Activated CD8-positive, alpha-beta T cell treated with anti-CD3 and anti-CD28 coated beads for 36 hours (primary cell): ENCODE results near the gene EXPH5. TPM values are rescaled to one million over a fixed set of nuclear protein-coding genes. Genes with fewer than 3 reads are reported as not detected.

Experiments used
- ATAC-seq: fragments of 200-7000 bp; cut with Tn5 transposase; one replicate; pipeline ENCODE4 v1.10.0; 2021; ENCODE audit warnings: mild to moderate bottlenecking, moderate library complexity
- CTCF ChIA-PET: fragments of 350-600 bp; sonication (Branson Sonifier 250); formaldehyde crosslinking; loops from one replicate; lab custom pipeline; 2021; ENCODE audit warnings: antibody characterized with exemption; lab: Charles Lee
- POLR2A ChIA-PET: fragments of 350-600 bp; sonication (Branson Sonifier 250); formaldehyde crosslinking; loops from one replicate; lab custom pipeline; 2021; ENCODE audit warnings: antibody characterized with exemption; lab: Charles Lee
- DNase-seq: peaks from one replicate; pipeline ENCODE4 v3.0.0-alpha.2; 2020
- H3K27ac Mint-ChIP-seq: one replicate; pipeline ENCODE4 v1.8.0; 2021; ENCODE audit warnings: mild to moderate bottlenecking, mixed read lengths
- H3K27me3 Mint-ChIP-seq: one replicate; pipeline ENCODE4 v1.8.0; 2021; ENCODE audit warnings: mixed read lengths
- H3K36me3 Mint-ChIP-seq: one replicate; pipeline ENCODE4 v1.8.0; 2021; ENCODE audit warnings: low read depth, mixed read lengths
- H3K4me1 Mint-ChIP-seq: one replicate; pipeline ENCODE4 v1.8.0; 2021; ENCODE audit warnings: low read depth, mixed read lengths
- H3K4me3 Mint-ChIP-seq: one replicate; pipeline ENCODE4 v1.8.0; 2021; ENCODE audit warnings: mild to moderate bottlenecking, moderate library complexity, mixed read lengths
- H3K9me3 Mint-ChIP-seq: one replicate; pipeline ENCODE4 v1.8.0; 2021; ENCODE audit warnings: mixed read lengths
- intact Hi-C: fragments of 100-400 bp; cut with micrococcal nuclease; formaldehyde crosslinking; loops from one replicate; pipeline ENCODE4 v1.10.0; 2022
- total RNA-seq, 2 experiments: library from RNA; stranded (reverse); gene quantifications; one replicate each; pipeline ENCODE4 v1.2.3, GENCODE V29; 2021
- TF ChIP-seq, protein P1 (sequence below): fragments of 200-600 bp; IDR thresholded peaks from one replicate; pipeline ENCODE4 v1.8.0; 2022; ENCODE audit warnings: antibody characterized with exemption, mild to moderate bottlenecking

EXPH5 gene
- total RNA-seq, 2 experiments from 2014 or later: 2.9 to 4.1 TPM

DNA sequence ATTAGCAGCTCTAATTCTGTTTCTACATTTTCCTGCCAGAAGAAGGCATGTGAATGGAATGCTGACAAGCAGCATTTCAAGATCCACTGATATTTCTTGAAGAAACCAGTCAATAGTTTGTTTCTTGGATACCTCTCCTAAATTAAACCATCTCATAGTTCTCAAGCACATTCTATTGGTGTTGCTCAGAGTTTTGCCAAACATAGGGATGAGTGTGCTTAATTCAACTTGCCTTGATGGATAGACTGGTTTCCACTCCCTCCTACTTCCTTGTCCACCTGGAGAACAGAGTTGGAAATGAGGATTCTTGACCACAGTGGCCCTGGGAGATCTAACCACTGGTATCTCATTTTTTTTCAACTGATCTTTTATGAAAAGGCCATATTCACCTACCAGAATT is 41.5 kb upstream of the EXPH5 start:
- intact Hi-C loops: no loop called here
- no peak for DNase-seq
- Mint-ChIP-seq H3K4me1 (no peaks in the 10 kb centered on the region), H3K27ac (no peak overlapping the region), H3K36me3 (no peaks in the 10 kb centered on the region), H3K4me3 (no peak overlapping the region), H3K9me3 (no peaks in the 10 kb centered on the region), H3K27me3 (peaks cover 18% of the 10 kb centered on the region)
- TF ChIP-seq, protein P1, sequence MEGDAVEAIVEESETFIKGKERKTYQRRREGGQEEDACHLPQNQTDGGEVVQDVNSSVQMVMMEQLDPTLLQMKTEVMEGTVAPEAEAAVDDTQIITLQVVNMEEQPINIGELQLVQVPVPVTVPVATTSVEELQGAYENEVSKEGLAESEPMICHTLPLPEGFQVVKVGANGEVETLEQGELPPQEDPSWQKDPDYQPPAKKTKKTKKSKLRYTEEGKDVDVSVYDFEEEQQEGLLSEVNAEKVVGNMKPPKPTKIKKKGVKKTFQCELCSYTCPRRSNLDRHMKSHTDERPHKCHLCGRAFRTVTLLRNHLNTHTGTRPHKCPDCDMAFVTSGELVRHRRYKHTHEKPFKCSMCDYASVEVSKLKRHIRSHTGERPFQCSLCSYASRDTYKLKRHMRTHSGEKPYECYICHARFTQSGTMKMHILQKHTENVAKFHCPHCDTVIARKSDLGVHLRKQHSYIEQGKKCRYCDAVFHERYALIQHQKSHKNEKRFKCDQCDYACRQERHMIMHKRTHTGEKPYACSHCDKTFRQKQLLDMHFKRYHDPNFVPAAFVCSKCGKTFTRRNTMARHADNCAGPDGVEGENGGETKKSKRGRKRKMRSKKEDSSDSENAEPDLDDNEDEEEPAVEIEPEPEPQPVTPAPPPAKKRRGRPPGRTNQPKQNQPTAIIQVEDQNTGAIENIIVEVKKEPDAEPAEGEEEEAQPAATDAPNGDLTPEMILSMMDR: no peak
- ChIA-PET POLR2A (no interaction called here), CTCF (interaction anchor here (0.7 kb wide), 1 partner anchor 11 kb away, joined by 3 read pairs; no protein-coding TSS in a partner anchor)
- no peak for ATAC-seq

DNA sequence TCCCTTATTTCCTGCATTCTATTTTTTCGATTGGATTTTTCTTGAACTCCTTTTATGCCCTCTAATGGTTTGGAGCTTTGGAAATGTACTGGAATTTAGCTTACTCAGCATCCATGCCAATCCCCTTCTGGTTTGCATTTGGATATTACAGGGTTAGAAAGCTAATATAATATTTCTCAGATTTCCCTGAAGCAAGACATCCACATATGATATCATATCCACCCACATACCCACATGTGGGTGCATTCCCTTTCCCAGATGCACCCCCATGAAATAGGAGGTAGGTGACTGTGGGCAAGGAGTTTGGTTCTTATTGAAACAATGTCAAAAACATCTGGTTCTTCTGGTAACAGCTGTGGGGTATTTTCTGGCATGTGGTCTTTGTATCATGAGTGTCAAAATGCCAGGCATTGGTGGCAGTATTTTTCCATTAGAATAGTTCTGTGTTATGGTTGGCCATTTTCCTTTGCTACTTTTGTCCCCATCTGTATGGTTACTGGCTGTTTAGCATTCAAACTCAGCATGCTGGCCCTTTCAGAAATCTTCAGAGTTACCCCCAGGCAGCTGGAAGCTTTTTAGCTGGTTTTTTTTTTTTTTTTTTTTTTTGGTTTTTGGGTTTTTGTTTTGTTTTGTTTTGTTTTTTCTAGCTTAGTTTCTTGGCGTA is 38.6 kb upstream of the EXPH5 start:
- POLR2A ChIA-PET: no interaction called here
- no peaks in the 10 kb centered on the region for H3K4me1 Mint-ChIP-seq
- H3K36me3 Mint-ChIP-seq: no peaks in the 10 kb centered on the region
- TF ChIP-seq, protein P1: no peak
- H3K4me3 Mint-ChIP-seq: no peak overlapping the region
- no peak for ATAC-seq
- no peak overlapping the region for H3K27ac Mint-ChIP-seq
- H3K27me3 Mint-ChIP-seq: peaks cover 18% of the 10 kb centered on the region
- no peaks in the 10 kb centered on the region for H3K9me3 Mint-ChIP-seq
- CTCF ChIA-PET: interaction anchor here (1.6 kb wide), 1 partner anchor 16 kb away, joined by 5 read pairs; no protein-coding TSS in a partner anchor
- no peak for DNase-seq
- intact Hi-C loops: no loop called here

DNA sequence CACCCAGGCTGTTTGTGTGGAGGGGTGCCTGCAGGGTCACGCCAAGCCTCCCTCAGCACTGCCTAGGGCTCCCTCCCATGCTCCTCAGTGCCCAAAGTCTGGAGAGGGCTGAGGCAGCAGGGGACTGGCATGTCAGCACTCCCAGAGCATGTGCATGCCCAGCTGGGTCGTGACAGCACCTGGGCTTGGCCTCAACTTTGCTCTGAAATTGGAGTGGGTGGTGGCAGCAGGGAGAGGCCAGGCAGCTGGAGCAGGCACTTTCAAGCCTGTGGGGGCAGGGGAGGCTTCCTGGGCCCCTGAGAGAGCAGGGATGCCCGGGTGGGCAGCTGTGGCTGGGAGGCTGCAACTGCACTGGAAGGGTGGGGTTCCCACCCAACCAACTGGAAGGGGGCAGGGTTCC is 35.7 kb upstream of the EXPH5 start:
- no peak overlapping the region for H3K4me3 Mint-ChIP-seq
- H3K36me3 Mint-ChIP-seq: no peaks in the 10 kb centered on the region
- H3K9me3 Mint-ChIP-seq: no peaks in the 10 kb centered on the region
- H3K4me1 Mint-ChIP-seq: peaks cover 8% of the 10 kb centered on the region
- ATAC-seq: no peak
- TF ChIP-seq, protein P1: no peak
- no peak overlapping the region for H3K27ac Mint-ChIP-seq
- H3K27me3 Mint-ChIP-seq: peaks cover 12% of the 10 kb centered on the region
- DNase-seq: no peak
- intact Hi-C loops: loop anchor here (10.0 kb wide), 1 partner anchor 404 kb away; the partner anchor contains the start of genes ATM and NPAT
- ChIA-PET CTCF (no interaction called here), POLR2A (no interaction called here)

DNA sequence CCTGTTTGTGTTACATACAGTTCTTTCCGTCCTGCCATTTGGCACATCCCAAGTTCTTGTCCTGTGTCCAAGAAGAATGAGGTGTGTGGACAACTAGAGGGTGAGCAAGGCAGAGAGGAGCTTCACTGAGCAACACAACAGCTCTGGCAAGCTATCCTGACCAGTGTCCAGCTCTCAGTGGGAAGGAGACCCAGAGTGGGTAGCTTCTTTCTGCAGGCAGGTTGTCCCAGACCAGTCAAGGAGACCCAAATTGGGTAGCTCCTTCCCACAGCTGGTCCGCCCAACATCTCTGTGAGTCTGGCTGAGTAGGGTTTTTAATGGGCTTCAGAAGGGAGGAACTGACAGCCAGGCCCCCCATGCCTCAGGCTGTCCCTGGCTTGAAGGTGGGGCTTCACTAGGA is 35.2 kb upstream of the EXPH5 start:
- no peak overlapping the region for H3K27ac Mint-ChIP-seq
- no peak overlapping the region for H3K4me3 Mint-ChIP-seq
- ChIA-PET CTCF (no interaction called here), POLR2A (interaction anchor here (0.6 kb wide), 1 partner anchor 518 kb away, joined by 3 read pairs; no protein-coding TSS in a partner anchor)
- H3K9me3 Mint-ChIP-seq: no peaks in the 10 kb centered on the region
- peaks cover 12% of the 10 kb centered on the region for H3K4me1 Mint-ChIP-seq
- H3K36me3 Mint-ChIP-seq: no peaks in the 10 kb centered on the region
- ATAC-seq (no peak), DNase-seq (no peak)
- TF ChIP-seq, protein P1: no peak
- peaks cover 12% of the 10 kb centered on the region for H3K27me3 Mint-ChIP-seq
- intact Hi-C loops: loop anchor here (10.0 kb wide), 1 partner anchor 404 kb away; the partner anchor contains the start of genes ATM and NPAT

DNA sequence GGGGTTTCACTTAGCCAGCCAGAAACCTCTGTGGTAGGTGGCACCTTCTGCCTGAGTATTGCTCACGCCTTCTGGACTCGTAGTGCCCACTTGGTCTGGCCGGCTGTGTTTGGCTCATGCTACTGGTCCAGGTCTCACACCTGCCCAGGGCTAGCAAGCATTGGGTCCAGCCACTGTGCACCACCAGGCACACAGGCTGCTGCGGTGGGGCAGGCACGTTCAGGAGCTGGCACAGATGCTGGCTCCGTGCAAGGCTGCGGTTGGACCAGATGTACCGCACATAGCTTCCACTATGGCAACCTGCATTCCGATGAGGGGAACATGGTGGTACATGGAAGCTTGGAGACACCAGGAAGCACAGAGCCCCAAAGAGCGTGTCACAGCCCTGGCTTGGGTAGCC is 34.8 kb upstream of the EXPH5 start:
- Mint-ChIP-seq H3K36me3 (no peaks in the 10 kb centered on the region), H3K9me3 (no peaks in the 10 kb centered on the region), H3K27ac (no peak overlapping the region), H3K27me3 (peaks cover 12% of the 10 kb centered on the region), H3K4me3 (no peak overlapping the region), H3K4me1 (peaks cover 12% of the 10 kb centered on the region)
- TF ChIP-seq, protein P1: no peak
- no peak for DNase-seq
- intact Hi-C loops: loop anchor here (10.0 kb wide), 1 partner anchor 404 kb away; the partner anchor contains the start of genes ATM and NPAT
- no peak for ATAC-seq
- ChIA-PET CTCF (no interaction called here), POLR2A (interaction anchor here (0.6 kb wide), 1 partner anchor 517 kb away, joined by 3 read pairs; no protein-coding TSS in a partner anchor)
